ENCODE measurements around the gene NCKAP5. TPM values are rescaled to one million over a fixed set of nuclear protein-coding genes. Genes with fewer than 3 reads are reported as not detected.

NCKAP5 gene
- polyA plus RNA-seq, 1 experiment, result 2.1 TPM

GRCh38 chr2:132757676-132758075 lies 810.6 kb downstream of the NCKAP5 start:
- Histone ChIP-seq H3K36me3 (ENCODE audit: control insufficient read depth, insufficient read depth, low read length) (no peaks in the 10 kb centered on the region), H3K4me3 (ENCODE audit: low read depth, low read length) (no peak overlapping the region), H3K27me3 (ENCODE audit: control insufficient read depth, insufficient read depth, low read length) (no peaks in the 10 kb centered on the region)
- no peak for DNase-seq (ENCODE audit: low read depth)
- CTCF ChIA-PET, result no interaction called here
- no peak for TF ChIP-seq CTCF (IDR thresholded peaks at IDR 0.05; ENCODE audit: insufficient read depth, low read depth, low read length)
- POLR2A ChIA-PET, result no interaction called here

- Histone ChIP-seq H3K4me3 (ENCODE audit: low read depth, low read length) (no peak overlapping the region), H3K36me3 (ENCODE audit: control insufficient read depth, insufficient read depth, low read length) (no peaks in the 10 kb centered on the region), H3K27me3 (ENCODE audit: control insufficient read depth, insufficient read depth, low read length) (no peaks in the 10 kb centered on the region)
- no peak for TF ChIP-seq CTCF (IDR thresholded peaks at IDR 0.05; ENCODE audit: insufficient read depth, low read depth, low read length)
- POLR2A ChIA-PET, result no interaction called here
- CTCF ChIA-PET, result no interaction called here
- no peak for DNase-seq (ENCODE audit: low read depth)
Measured at GRCh38 chr2:132757002-132757589, 811.2 kb downstream of the NCKAP5 start.

DNA sequence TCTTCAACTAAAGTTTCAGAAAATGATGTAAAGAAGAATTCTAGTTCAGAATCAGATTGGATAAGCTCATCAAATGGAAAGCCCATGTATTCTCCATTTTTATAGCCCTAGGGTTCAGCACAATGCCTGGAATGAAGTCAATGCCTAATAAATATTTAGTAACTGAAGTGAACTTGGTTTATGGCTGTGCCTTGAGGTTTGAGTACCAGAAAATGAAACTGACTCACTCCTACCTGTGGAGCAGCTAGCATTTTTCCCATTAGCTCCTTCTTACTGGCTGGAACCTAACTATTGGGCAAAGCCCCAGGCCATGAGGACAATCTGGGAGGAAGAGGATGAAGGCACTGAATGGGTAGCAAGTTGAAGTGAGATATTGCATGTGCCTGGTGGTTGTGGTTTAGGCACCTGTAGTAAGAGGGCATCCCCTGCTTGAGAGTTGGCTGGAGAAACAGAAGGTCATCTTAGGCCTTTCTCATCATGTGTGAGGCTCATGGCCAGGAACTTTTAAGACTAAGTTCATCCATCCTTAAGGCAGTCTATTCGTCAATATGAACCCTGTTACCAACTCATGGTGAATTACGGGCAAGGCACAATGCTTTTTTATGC lies 813.3 kb downstream of the NCKAP5 start:
- TF ChIP-seq CTCF (IDR thresholded peaks at IDR 0.05; ENCODE audit: insufficient read depth, low read depth, low read length), result no peak
- CTCF ChIA-PET, result no interaction called here
- POLR2A ChIA-PET, result no interaction called here
- Histone ChIP-seq H3K36me3 (ENCODE audit: control insufficient read depth, insufficient read depth, low read length) (no peaks in the 10 kb centered on the region), H3K27me3 (ENCODE audit: control insufficient read depth, insufficient read depth, low read length) (no peaks in the 10 kb centered on the region), H3K4me3 (ENCODE audit: low read depth, low read length) (no peak overlapping the region)
- no peak for DNase-seq (ENCODE audit: low read depth)

DNA sequence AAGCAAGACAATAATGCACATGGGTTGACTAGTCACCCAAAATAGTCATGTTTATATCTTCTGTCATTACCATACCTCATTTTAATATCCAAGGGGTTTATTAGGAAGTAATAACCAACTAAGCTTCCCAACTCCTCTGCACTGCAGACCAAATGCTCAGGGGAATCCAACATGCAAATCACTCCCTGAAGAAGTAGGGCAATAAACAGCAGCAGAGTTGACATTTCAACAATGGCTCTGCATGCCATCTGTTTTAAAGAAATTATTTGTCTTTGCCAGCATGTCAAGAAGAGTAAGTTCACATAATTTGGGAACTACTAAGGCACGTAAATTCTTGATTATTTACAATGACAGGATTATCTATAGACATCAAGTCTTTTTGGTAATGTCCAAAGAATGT lies 813.9 kb downstream of the NCKAP5 start:
- Histone ChIP-seq H3K36me3 (ENCODE audit: control insufficient read depth, insufficient read depth, low read length) (no peaks in the 10 kb centered on the region), H3K27me3 (ENCODE audit: control insufficient read depth, insufficient read depth, low read length) (no peaks in the 10 kb centered on the region), H3K4me3 (ENCODE audit: low read depth, low read length) (no peak overlapping the region)
- CTCF ChIA-PET, result no interaction called here
- no peak for TF ChIP-seq CTCF (IDR thresholded peaks at IDR 0.05; ENCODE audit: insufficient read depth, low read depth, low read length)
- POLR2A ChIA-PET, result no interaction called here
- no peak for DNase-seq (ENCODE audit: low read depth)

GRCh38 chr2:132752421-132753206 lies 815.6 kb downstream of the NCKAP5 start:
- ChIA-PET CTCF (no interaction called here), POLR2A (no interaction called here)
- no peak for TF ChIP-seq CTCF (IDR thresholded peaks at IDR 0.05; ENCODE audit: insufficient read depth, low read depth, low read length)
- Histone ChIP-seq H3K36me3 (ENCODE audit: control insufficient read depth, insufficient read depth, low read length) (no peaks in the 10 kb centered on the region), H3K27me3 (ENCODE audit: control insufficient read depth, insufficient read depth, low read length) (no peaks in the 10 kb centered on the region), H3K4me3 (ENCODE audit: low read depth, low read length) (no peak overlapping the region)
- DNase-seq (ENCODE audit: low read depth), result no peak
